Spleen (tissue), 7 donors: ENCODE results near the gene HORMAD2.

Source experiments
- POLR2A ChIP-seq, 3 donors: fragments of 450-650 bp; IDR thresholded peaks; one replicate each; pipeline ENCODE4 v1.5.1; 2017; ENCODE audit warnings: antibody characterized with exemption in 3 of 3, mild to moderate bottlenecking in 1 of 3
- TF ChIP-seq, protein P1 (sequence below), 11 experiments: fragments of 200-600 bp in 7 of 11; fragments of 450-650 bp in 4 of 11; sonication (generic) in 4 of 11; IDR thresholded peaks in 8 of 11; conservative IDR thresholded peaks in 3 of 11; 1 replicate in 7 of 11; 2 replicates in 4 of 11; pipeline versions ENCODE4 v1.4.0 to v1.8.0; 2016 to 2021; ENCODE audit warnings: antibody characterized with exemption in 11 of 11, inconsistent platforms in 4 of 11, mild to moderate bottlenecking in 1 of 11
- donor health status: DM: no; HTN: no; CAD: no; lungs with moderate emphysema.
- donor health status: DM: no; HTN: no; CAD: no.
- donor health status: DM: no; HTN: no; CAD: no.

DNA sequence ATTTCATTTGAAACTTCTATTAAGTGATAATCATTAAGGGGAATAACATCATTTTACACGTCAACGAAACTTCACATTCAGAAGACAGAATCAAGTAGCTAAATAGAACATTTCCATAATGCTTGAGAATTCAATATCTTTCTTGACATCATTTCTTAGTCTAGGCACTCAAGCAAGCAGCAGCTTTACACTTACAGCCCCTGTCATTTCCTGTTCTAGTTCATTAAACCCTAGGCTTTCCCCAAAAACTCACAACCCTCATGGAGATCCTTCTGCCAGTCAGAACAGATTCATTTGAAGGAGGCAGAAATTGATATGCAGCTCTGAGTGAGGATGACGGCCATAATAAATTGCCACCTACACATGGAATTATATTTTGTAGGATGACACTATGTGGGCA is 5.3 kb upstream of the HORMAD2 start:
- TF ChIP-seq, protein P1, sequence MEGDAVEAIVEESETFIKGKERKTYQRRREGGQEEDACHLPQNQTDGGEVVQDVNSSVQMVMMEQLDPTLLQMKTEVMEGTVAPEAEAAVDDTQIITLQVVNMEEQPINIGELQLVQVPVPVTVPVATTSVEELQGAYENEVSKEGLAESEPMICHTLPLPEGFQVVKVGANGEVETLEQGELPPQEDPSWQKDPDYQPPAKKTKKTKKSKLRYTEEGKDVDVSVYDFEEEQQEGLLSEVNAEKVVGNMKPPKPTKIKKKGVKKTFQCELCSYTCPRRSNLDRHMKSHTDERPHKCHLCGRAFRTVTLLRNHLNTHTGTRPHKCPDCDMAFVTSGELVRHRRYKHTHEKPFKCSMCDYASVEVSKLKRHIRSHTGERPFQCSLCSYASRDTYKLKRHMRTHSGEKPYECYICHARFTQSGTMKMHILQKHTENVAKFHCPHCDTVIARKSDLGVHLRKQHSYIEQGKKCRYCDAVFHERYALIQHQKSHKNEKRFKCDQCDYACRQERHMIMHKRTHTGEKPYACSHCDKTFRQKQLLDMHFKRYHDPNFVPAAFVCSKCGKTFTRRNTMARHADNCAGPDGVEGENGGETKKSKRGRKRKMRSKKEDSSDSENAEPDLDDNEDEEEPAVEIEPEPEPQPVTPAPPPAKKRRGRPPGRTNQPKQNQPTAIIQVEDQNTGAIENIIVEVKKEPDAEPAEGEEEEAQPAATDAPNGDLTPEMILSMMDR (IDR thresholded peaks at IDR 0.05 in 8 of 11, conservative IDR thresholded peaks at IDR 0.05 in 3 of 11): no peak
- no peak for TF ChIP-seq POLR2A (IDR thresholded peaks at IDR 0.05)
